HG03378 (cell line): Measurements from ENCODE around the gene U2AF1L4.
A peak's percentile ranks its signal among the peaks of the same experiment; 100 is the strongest.
"Not testable (repeated sequence)": the region's sequence is repeated elsewhere in the genome, so short reads cannot be mapped to it uniquely, and the experiment has no call there.

ENCODE experiments used
- ATAC-seq: cut with Tn5 transposase; IDR thresholded peaks from one replicate; pipeline ENCODE4 v1.9.1; 2021; ENCODE audit warnings: mild to moderate bottlenecking, moderate library complexity; ENCODE audit not compliant: unreplicated experiment

U2AF1L4 gene

GRCh38 chr19:35727956-35728706 is 17.1 kb downstream of the U2AF1L4 start:
- ATAC-seq: no peak

- no peak for ATAC-seq
Measured at GRCh38 chr19:35727053-35727955, 17.9 kb downstream of the U2AF1L4 start.

GRCh38 chr19:35725216-35725861 is 19.9 kb downstream of the U2AF1L4 start:
- no peak for ATAC-seq

- no peak for ATAC-seq
Measured at GRCh38 chr19:35724560-35724959, 20.7 kb downstream of the U2AF1L4 start.

GRCh38 chr19:35724132-35724531 is 21.1 kb downstream of the U2AF1L4 start:
- not testable (repeated sequence) for ATAC-seq

- ATAC-seq: no peak
Measured at GRCh38 chr19:35723671-35724070, 21.5 kb downstream of the U2AF1L4 start.

- no peak for ATAC-seq
Measured at GRCh38 chr19:35722897-35723296, 22.3 kb downstream of the U2AF1L4 start.

GRCh38 chr19:35722461-35722860 is 22.8 kb downstream of the U2AF1L4 start:
- ATAC-seq: no peak

GRCh38 chr19:35721374-35721773 is 23.8 kb downstream of the U2AF1L4 start:
- ATAC-seq: no peak

GRCh38 chr19:35720648-35721047 is 24.6 kb downstream of the U2AF1L4 start:
- no peak for ATAC-seq

GRCh38 chr19:35720163-35720524 is 25.1 kb downstream of the U2AF1L4 start:
- ATAC-seq: no peak

GRCh38 chr19:35719402-35720162 is 25.6 kb downstream of the U2AF1L4 start:
- ATAC-seq: no peak

- no peak for ATAC-seq
Measured at GRCh38 chr19:35718345-35719041, 26.7 kb downstream of the U2AF1L4 start.

- ATAC-seq: no peak
Measured at GRCh38 chr19:35717665-35718344, 27.4 kb downstream of the U2AF1L4 start, which contains the start of gene KMT2B. TSS of gene KMT2B (plus strand) at chr19:35718003. CDS start at chr19:35718019, 16 bp downstream.

GRCh38 chr19:35716801-35717664 is 28.2 kb downstream of the U2AF1L4 start:
- ATAC-seq: peak; percentile 51

- ATAC-seq: no peak
Measured at GRCh38 chr19:35715981-35716800, 29.0 kb downstream of the U2AF1L4 start.

GRCh38 chr19:35715355-35715809 is 29.8 kb downstream of the U2AF1L4 start:
- ATAC-seq: no peak
